NCI-H226 (cell line): ENCODE data around the gene DHRS12.

ENCODE experiments used
- DNase-seq: peaks from one replicate; pipeline ENCODE4 v3.0.0-alpha.2; 2015

DHRS12 gene

GRCh38 chr13:51803422-51804294, at the start of gene DHRS12:
Gene DHRS12, minus strand, starts transcription at chr13:51804163. Its CDS starts 4,504 bp downstream, at chr13:51799659.
- peak; percentile 78 for DNase-seq

- no peak for DNase-seq
Measured at GRCh38 chr13:51849145-51850101, 45.5 kb upstream of the DHRS12 start.

- DNase-seq, result no peak
Measured at GRCh38 chr13:51848674-51849073, 44.7 kb upstream of the DHRS12 start.

- DNase-seq, result no peak
Measured at GRCh38 chr13:51846756-51847155, 42.8 kb upstream of the DHRS12 start.

GRCh38 chr13:51845574-51846318, 41.8 kb upstream of the DHRS12 start:
- no peak for DNase-seq

GRCh38 chr13:51844862-51845573, 41.1 kb upstream of the DHRS12 start, which contains the start of gene TMEM272:
Gene TMEM272, minus strand, starts transcription at chr13:51845177. Its CDS starts 6,647 bp downstream, at chr13:51838530.
- DNase-seq, result peak; percentile 23

GRCh38 chr13:51843529-51843928, 39.6 kb upstream of the DHRS12 start:
- DNase-seq, result no peak

- DNase-seq, result no peak
Measured at GRCh38 chr13:51841732-51842131, 37.8 kb upstream of the DHRS12 start.

- DNase-seq, result no peak
Measured at GRCh38 chr13:51840917-51841316, 37.0 kb upstream of the DHRS12 start.

- DNase-seq, result no peak
Measured at GRCh38 chr13:51839711-51840540, 36.0 kb upstream of the DHRS12 start.

GRCh38 chr13:51838240-51838846, 34.4 kb upstream of the DHRS12 start:
- DNase-seq, result no peak

- DNase-seq, result no peak
Measured at GRCh38 chr13:51837016-51837415, 33.1 kb upstream of the DHRS12 start.

- no peak for DNase-seq
Measured at GRCh38 chr13:51834581-51835171, 30.7 kb upstream of the DHRS12 start.

- DNase-seq, result no peak
Measured at GRCh38 chr13:51833980-51834379, 30.0 kb upstream of the DHRS12 start.

- no peak for DNase-seq
Measured at GRCh38 chr13:51832471-51833152, 28.6 kb upstream of the DHRS12 start.

- no peak for DNase-seq
Measured at GRCh38 chr13:51831519-51831918, 27.6 kb upstream of the DHRS12 start.

GRCh38 chr13:51829568-51829899, 25.6 kb upstream of the DHRS12 start:
- DNase-seq, result no peak

GRCh38 chr13:51828730-51829567, 25.0 kb upstream of the DHRS12 start:
- no peak for DNase-seq

- no peak for DNase-seq
Measured at GRCh38 chr13:51827254-51827653, 23.3 kb upstream of the DHRS12 start.
